Measurements from ENCODE around the gene TRIP4. TPM values are rescaled to one million over a fixed set of nuclear protein-coding genes. Genes with fewer than 3 reads are reported as not detected.

The TRIP4 gene
- polyA plus RNA-seq, 1 donor from 2014 or later, result 20.8 TPM

DNA sequence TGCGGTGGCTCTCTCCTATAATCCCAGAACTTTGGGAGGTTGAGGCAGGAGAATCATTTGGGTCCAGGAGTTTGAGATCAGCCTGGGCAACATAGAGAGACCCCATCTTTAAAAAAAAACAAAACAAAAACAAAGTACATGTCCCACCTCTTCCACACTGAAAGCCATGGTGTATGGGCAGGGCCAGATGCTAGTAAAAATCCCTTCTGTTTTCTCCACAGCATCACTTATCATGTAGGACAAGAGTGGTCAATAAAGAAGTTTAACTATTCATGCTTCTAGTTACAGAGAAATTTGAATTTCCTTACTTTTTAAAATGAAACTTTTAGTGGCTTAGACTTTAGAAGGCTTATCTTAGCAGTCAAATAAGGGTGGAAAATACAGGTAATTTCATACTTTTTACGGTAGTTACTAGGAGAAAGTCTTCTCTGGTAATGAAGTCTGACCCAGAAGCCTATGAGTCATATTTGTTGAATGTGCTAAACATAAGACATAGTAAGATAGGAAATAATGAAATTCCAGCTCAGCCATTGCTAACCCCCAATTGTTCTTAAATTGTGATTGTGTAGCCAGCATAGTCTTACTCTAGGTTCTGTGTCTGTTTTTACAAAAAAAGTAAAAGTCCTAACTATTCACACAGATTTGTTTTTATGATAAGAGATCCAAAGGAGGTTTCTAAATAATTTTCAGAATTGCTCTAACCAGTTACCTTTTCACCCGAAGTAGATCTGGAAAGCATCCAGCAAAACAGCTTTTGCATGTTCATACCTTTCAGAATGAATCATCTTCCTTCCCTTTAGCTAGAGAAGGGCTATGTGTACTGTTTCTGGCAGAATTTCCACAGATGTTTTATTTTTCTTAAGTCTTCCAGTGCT lies 56.3 kb downstream of the TRIP4 start:
- Histone ChIP-seq H3K27me3 (ENCODE audit: insufficient read depth, low read depth, low read length) (no peaks in the 10 kb centered on the region), H3K79me2 (replicated peaks; ENCODE audit: insufficient read depth, low read length) (no peaks in the 10 kb centered on the region), H3K36me3 (ENCODE audit: insufficient read depth, low read length) (no peaks in the 10 kb centered on the region), H2AFZ (ENCODE audit: low read depth, low read length) (no peak overlapping the region), H3F3A (ENCODE audit: insufficient read depth, low read length, poor library complexity, severe bottlenecking) (no peaks in the 10 kb centered on the region), H4K20me1 (ENCODE audit: insufficient read depth) (no peaks in the 10 kb centered on the region), H3K9ac (ENCODE audit: low read length) (no peak overlapping the region), H3K4me3 (ENCODE audit: low read length) (no peak overlapping the region), H3K9me3 (ENCODE audit: low read length) (no peaks in the 10 kb centered on the region), H3K27ac (ENCODE audit: low read length) (no peak overlapping the region), H3K4me2 (ENCODE audit: low read length) (no peak overlapping the region), H3K9me2 (ENCODE audit: insufficient read depth, low read length) (no peaks in the 10 kb centered on the region)
- TF ChIP-seq EP300 (conservative IDR thresholded peaks at IDR 0.05; ENCODE audit: poor library complexity, severe bottlenecking), result no peak
- no peak for TF ChIP-seq TAF1 (IDR thresholded peaks at IDR 0.05; ENCODE audit: low read depth)
- TF ChIP-seq MXI1 (conservative IDR thresholded peaks at IDR 0.05; ENCODE audit: poor library complexity, severe bottlenecking), result no peak
- no peak for TF ChIP-seq RAD21 (conservative IDR thresholded peaks at IDR 0.05)
- TF ChIP-seq, protein P1, sequence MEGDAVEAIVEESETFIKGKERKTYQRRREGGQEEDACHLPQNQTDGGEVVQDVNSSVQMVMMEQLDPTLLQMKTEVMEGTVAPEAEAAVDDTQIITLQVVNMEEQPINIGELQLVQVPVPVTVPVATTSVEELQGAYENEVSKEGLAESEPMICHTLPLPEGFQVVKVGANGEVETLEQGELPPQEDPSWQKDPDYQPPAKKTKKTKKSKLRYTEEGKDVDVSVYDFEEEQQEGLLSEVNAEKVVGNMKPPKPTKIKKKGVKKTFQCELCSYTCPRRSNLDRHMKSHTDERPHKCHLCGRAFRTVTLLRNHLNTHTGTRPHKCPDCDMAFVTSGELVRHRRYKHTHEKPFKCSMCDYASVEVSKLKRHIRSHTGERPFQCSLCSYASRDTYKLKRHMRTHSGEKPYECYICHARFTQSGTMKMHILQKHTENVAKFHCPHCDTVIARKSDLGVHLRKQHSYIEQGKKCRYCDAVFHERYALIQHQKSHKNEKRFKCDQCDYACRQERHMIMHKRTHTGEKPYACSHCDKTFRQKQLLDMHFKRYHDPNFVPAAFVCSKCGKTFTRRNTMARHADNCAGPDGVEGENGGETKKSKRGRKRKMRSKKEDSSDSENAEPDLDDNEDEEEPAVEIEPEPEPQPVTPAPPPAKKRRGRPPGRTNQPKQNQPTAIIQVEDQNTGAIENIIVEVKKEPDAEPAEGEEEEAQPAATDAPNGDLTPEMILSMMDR (IDR thresholded peaks at IDR 0.05; ENCODE audit: poor library complexity, severe bottlenecking), result no peak
- TF ChIP-seq EZH2 (IDR thresholded peaks at IDR 0.05; ENCODE audit: borderline replicate concordance, insufficient read depth, low read length, poor library complexity, severe bottlenecking), result no peak
- TF ChIP-seq, protein P2, sequence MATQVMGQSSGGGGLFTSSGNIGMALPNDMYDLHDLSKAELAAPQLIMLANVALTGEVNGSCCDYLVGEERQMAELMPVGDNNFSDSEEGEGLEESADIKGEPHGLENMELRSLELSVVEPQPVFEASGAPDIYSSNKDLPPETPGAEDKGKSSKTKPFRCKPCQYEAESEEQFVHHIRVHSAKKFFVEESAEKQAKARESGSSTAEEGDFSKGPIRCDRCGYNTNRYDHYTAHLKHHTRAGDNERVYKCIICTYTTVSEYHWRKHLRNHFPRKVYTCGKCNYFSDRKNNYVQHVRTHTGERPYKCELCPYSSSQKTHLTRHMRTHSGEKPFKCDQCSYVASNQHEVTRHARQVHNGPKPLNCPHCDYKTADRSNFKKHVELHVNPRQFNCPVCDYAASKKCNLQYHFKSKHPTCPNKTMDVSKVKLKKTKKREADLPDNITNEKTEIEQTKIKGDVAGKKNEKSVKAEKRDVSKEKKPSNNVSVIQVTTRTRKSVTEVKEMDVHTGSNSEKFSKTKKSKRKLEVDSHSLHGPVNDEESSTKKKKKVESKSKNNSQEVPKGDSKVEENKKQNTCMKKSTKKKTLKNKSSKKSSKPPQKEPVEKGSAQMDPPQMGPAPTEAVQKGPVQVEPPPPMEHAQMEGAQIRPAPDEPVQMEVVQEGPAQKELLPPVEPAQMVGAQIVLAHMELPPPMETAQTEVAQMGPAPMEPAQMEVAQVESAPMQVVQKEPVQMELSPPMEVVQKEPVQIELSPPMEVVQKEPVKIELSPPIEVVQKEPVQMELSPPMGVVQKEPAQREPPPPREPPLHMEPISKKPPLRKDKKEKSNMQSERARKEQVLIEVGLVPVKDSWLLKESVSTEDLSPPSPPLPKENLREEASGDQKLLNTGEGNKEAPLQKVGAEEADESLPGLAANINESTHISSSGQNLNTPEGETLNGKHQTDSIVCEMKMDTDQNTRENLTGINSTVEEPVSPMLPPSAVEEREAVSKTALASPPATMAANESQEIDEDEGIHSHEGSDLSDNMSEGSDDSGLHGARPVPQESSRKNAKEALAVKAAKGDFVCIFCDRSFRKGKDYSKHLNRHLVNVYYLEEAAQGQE (IDR thresholded peaks at IDR 0.05; ENCODE audit: borderline replicate concordance), result no peak
- no peak for TF ChIP-seq SMC3 (conservative IDR thresholded peaks at IDR 0.05; ENCODE audit: poor library complexity)

DNA sequence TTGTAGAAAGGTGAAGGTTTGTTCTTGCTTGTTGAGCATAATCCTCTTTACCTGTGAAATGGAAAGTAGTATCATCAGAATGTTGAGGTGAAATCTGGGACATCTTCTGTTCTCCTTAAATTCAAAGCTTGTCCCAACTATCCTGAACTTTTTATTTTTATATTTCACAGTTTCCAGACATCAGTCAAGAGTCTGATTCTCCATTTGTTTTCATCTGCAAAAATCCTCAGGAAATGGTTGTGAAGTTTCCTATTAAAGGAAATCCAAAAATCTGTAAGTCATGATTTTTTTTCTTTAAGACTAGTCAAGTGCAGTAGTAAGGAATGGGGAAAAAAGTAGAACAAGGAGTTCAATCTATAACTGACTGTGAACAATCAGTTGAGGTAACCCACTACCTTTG lies 57.2 kb downstream of the TRIP4 start:
- no peak overlapping the region for H2AFZ ChIP-seq (ENCODE audit: low read depth, low read length)
- no peaks in the 10 kb centered on the region for H3F3A ChIP-seq (ENCODE audit: insufficient read depth, low read length, poor library complexity, severe bottlenecking)
- H3K9me3 ChIP-seq (ENCODE audit: low read length), result no peaks in the 10 kb centered on the region
- H3K9me2 ChIP-seq (ENCODE audit: insufficient read depth, low read length), result no peaks in the 10 kb centered on the region
- no peaks in the 10 kb centered on the region for H3K36me3 ChIP-seq (ENCODE audit: insufficient read depth, low read length)
- H3K27me3 ChIP-seq (ENCODE audit: insufficient read depth, low read depth, low read length), result no peaks in the 10 kb centered on the region
- H3K79me2 ChIP-seq (replicated peaks; ENCODE audit: insufficient read depth, low read length), result no peaks in the 10 kb centered on the region
- H4K20me1 ChIP-seq (ENCODE audit: insufficient read depth), result no peaks in the 10 kb centered on the region
- H3K9ac ChIP-seq (ENCODE audit: low read length), result no peak overlapping the region
- H3K4me2 ChIP-seq (ENCODE audit: low read length), result no peak overlapping the region
- no peak overlapping the region for H3K27ac ChIP-seq (ENCODE audit: low read length)
- no peak for TF ChIP-seq EZH2 (IDR thresholded peaks at IDR 0.05; ENCODE audit: borderline replicate concordance, insufficient read depth, low read length, poor library complexity, severe bottlenecking)
- no peak for TF ChIP-seq EP300 (conservative IDR thresholded peaks at IDR 0.05; ENCODE audit: poor library complexity, severe bottlenecking)
- no peak for TF ChIP-seq MXI1 (conservative IDR thresholded peaks at IDR 0.05; ENCODE audit: poor library complexity, severe bottlenecking)
- TF ChIP-seq, protein P1 (IDR thresholded peaks at IDR 0.05; ENCODE audit: poor library complexity, severe bottlenecking), result no peak
- TF ChIP-seq POLR2AphosphoS5 (IDR thresholded peaks at IDR 0.05), result no peak
- TF ChIP-seq, protein P2 (IDR thresholded peaks at IDR 0.05; ENCODE audit: borderline replicate concordance), result no peak
- TF ChIP-seq SMC3 (conservative IDR thresholded peaks at IDR 0.05; ENCODE audit: poor library complexity), result no peak
- TF ChIP-seq RAD21 (conservative IDR thresholded peaks at IDR 0.05), result no peak
- TF ChIP-seq TAF1 (IDR thresholded peaks at IDR 0.05; ENCODE audit: low read depth), result no peak
- no peak overlapping the region for H3K4me3 ChIP-seq (ENCODE audit: low read length)
